Esophagus (tissue), 2 donors: ENCODE data around the gene CEP250. TPM values are rescaled to one million over a fixed set of nuclear protein-coding genes. Genes with fewer than 3 reads are reported as not detected.
"Not testable (repeated sequence)": the region's sequence is repeated elsewhere in the genome, so short reads cannot be mapped to it uniquely, and the experiment has no call there.

Source experiments
- H3K27ac ChIP-seq, 2 donors: one replicate each; pipeline ENCODE4 v1.5.1; 2013; ENCODE audit warnings: low read depth in 2 of 2, mild to moderate bottlenecking in 2 of 2, inconsistent platforms in 1 of 2, low read length in 1 of 2, moderate library complexity in 1 of 2
- H3K27me3 ChIP-seq, 2 donors: one replicate each; pipeline ENCODE4 v1.6.1; 2013; ENCODE audit warnings: low read length in 2 of 2, control low read depth in 1 of 2, mild to moderate bottlenecking in 1 of 2; ENCODE audit not compliant: insufficient read depth in 2 of 2, control insufficient read depth in 1 of 2
- H3K36me3 ChIP-seq, 2 donors: one replicate each; pipeline ENCODE4 v1.6.1; 2013; ENCODE audit warnings: low read length in 1 of 2; ENCODE audit not compliant: control insufficient read depth in 2 of 2, insufficient read depth in 2 of 2
- H3K4me1 ChIP-seq, 2 donors: one replicate each; pipeline ENCODE4 v1.6.1; 2013; ENCODE audit warnings: low read length in 1 of 2; ENCODE audit not compliant: control insufficient read depth in 2 of 2, insufficient read depth in 2 of 2
- H3K4me3 ChIP-seq, 2 donors: one replicate each; pipeline ENCODE4 v1.5.1; 2013; ENCODE audit warnings: low read length in 2 of 2, mild to moderate bottlenecking in 2 of 2, low read depth in 1 of 2, moderate library complexity in 1 of 2
- H3K9me3 ChIP-seq, 2 donors: one replicate each; pipeline ENCODE4 v1.6.1; 2013; ENCODE audit warnings: mild to moderate bottlenecking in 2 of 2, low read depth in 1 of 2, low read length in 1 of 2, moderate library complexity in 1 of 2; ENCODE audit not compliant: control insufficient read depth in 2 of 2, insufficient read depth in 1 of 2
- WGBS, 2 donors: extraction: QIAGEN DNeasy Blood & Tissue Kit; methylation state at CpG; one replicate each; pipeline ENCODE4 v1.1.7; 2013; 5-methylcytosine and 5-hydroxymethylcytosine counted together
- polyA plus RNA-seq, 2 donors: library from polyadenylated mRNA; stranded (reverse); fragments of 200-250 nt; gene quantifications; one replicate each; pipeline ENCODE4 v1.2.3, GENCODE V29; 2013
- donor health status: healthy with polysubstance abuse.
- donor health status: Bipolar disorder and iron deficiency.

Gene CEP250
- polyA plus RNA-seq, 2 donors = 6.8 to 20.7 TPM

DNA sequence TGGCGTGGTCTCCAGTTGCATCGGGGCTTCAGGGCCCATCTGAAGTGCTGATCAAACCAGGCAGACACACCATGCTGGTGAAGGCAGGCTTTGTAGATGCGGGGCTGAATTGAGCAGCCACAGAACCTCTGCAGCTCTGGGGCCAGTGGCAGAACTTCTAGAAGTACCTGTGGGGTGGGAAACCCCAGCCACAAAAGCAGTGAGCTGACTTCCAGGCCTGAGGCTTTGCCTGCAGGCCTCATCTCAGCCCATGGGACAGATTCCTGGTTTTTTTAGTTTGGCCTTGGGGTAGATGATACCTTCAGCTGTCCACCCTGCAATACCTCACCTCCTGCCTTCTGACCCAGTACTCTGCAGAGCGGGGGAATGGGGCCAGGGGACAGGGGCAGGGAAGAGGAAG is 59.9 kb downstream of the CEP250 start:
- Histone ChIP-seq H3K36me3 (peaks cover 0 to 26% of the 10 kb centered on the region in 2 donors), H3K27me3 (no peaks in the 10 kb centered on the region), H3K27ac (no peak overlapping the region), H3K4me3 (no peak overlapping the region), H3K9me3 (no peaks in the 10 kb centered on the region), H3K4me1 (peaks cover 0 to 3% of the 10 kb centered on the region in 2 donors)
- WGBS, 2 donors = 93 to 96% methylated on average over 4 of the region's 4 CpGs

DNA sequence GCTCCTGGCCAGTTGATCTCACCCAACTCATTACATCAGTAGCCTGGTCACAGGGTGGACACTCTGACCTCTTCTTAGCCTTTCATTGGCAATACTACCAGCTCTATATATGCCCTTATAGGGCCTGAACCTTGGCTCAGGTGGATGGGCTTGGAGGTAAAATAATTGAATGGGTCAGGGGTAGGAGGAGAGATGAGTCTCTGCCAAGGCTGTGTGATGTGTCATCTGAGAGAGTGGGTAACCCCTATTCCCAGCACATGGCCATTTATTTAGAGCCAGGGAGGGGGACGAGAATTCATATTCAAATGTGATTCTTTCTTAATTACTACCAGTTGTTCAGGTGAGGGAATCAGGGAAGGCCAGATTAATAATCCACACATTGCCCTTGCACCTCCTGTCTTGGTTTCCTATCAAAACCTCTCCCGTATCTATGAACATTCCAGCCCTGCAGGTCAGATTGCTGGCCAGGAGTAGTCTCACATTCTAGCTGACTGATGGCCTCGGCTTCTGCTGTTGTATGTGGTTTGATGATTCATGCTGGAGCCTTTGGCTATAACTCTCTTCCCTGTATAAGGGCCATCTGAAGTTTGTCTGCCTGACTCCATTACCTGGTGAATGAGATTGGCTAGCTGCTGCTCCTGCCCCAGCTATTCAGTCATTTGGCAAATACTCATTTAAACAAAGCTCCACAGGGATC is 60.7 kb downstream of the CEP250 start:
- 63 to 67% methylated on average over 3 of the region's 3 CpGs for WGBS, 2 donors
- peaks cover 0 to 3% of the 10 kb centered on the region in 2 donors for H3K4me1 ChIP-seq
- peaks cover 0 to 24% of the 10 kb centered on the region in 2 donors for H3K36me3 ChIP-seq
- no peak overlapping the region for H3K4me3 ChIP-seq
- H3K27me3 ChIP-seq = no peaks in the 10 kb centered on the region
- H3K9me3 ChIP-seq = no peaks in the 10 kb centered on the region
- no peak overlapping the region for H3K27ac ChIP-seq

DNA sequence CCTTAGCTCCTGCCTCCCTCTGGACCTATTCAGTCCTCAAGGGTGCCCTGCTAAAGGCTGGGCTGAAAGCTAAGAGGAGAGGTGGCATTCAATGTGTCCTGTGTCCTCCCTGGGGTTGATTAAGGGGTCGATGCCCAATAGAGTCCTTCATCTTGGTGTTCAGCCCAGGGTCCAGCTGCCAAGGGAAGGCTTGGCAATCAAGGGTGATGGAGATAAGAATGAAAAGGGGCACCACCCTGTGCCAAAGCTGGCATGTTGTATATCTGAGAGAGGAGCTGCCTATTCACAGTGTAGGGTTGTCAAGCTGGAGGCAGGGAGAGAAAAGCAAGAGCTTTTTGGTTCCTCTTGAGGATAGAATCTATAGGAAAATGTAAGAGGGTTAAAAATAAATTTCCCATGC is 61.7 kb downstream of the CEP250 start:
- H3K27ac ChIP-seq = no peak overlapping the region
- peaks cover 0 to 3% of the 10 kb centered on the region in 2 donors for H3K4me1 ChIP-seq
- H3K36me3 ChIP-seq = peaks cover 0 to 15% of the 10 kb centered on the region in 2 donors
- H3K4me3 ChIP-seq = no peak overlapping the region
- H3K9me3 ChIP-seq = no peaks in the 10 kb centered on the region
- 87 to 88% methylated on average over 1 of the region's 1 CpG for WGBS, 2 donors
- no peaks in the 10 kb centered on the region for H3K27me3 ChIP-seq

DNA sequence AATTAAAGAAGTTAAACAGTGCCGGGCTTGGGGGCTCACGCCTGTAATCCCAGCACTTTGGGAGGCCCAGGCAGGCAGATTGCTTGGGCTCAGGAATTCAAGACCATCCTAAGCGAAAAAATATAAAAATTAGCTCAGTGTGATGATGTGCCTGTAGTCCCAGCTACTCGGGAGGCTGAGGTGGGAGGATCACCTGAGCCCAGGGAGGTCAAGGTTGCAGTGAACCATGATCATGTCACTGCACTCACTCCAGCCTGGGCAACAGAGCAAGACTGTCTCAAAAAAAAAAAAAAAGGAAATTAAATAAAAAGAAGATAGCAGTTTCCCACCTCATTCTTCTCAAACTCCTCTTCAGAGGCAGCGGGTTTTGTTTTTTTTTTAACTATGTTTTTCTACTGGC is 62.4 kb downstream of the CEP250 start:
- H3K27me3 ChIP-seq, H3K4me3 ChIP-seq, H3K4me1 ChIP-seq, H3K9me3 ChIP-seq, H3K27ac ChIP-seq: not testable (repeated sequence)
- H3K36me3 ChIP-seq = peaks cover 0 to 15% of the 10 kb centered on the region in 2 donors
- 95 to 96% methylated on average over 5 of the region's 5 CpGs for WGBS, 2 donors

DNA sequence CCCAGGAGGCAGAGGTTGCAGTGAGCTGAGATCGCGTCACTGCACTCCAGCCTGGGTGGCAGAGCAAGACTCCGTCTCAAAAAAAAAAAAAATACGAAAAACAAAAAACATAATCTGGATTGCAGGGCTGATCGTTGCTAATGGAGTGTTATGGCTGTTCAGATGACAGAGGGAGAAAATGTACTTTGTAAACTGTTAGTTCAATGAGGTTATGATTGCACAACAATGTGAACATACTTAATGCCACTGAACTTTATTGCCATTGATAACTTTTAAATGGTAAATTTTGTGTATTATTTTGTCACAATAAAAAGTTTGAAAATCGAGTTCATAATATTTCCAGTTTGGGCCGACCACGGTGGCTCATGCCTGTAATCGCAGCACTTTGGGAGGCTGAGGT is 63.6 kb downstream of the CEP250 start:
- no peaks in the 10 kb centered on the region for H3K27me3 ChIP-seq
- peaks cover 0 to 12% of the 10 kb centered on the region in 2 donors for H3K36me3 ChIP-seq
- H3K4me1 ChIP-seq = peaks cover 0 to 3% of the 10 kb centered on the region in 2 donors
- WGBS, 2 donors = 82 to 89% methylated on average over 9 of the region's 9 CpGs
- no peaks in the 10 kb centered on the region for H3K9me3 ChIP-seq
- no peak overlapping the region for H3K27ac ChIP-seq
- no peak overlapping the region for H3K4me3 ChIP-seq

DNA sequence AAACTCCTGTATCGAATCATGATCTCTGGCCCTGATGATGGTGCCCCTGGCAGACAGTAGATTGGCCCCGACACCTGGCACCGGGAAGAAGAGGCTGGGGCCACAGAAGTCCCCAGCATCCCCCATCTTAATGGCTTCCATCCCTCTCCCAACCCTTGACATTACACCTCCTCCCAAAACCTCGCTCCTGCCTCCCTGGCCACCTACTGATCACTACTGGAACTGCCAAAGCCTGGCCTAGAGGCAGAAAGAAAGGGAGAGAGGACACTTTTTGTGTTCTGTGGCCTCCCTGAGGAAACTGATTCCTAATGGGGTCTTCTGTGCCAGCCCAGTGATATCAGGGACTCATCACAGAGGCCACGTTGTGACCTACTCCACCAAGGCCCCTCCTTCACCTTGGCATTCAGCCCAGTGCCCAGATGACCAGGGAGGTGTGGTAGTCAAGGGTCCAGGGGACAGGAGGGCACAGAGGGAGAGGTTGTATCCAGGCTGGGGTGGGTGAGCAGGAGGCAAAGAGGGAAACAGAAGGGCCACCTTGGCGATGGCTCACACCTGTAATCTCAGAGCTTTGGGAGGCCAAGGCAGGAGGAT is 68.0 kb downstream of the CEP250 start:
- Histone ChIP-seq H3K4me1 (no peaks in the 10 kb centered on the region), H3K27ac (no peak overlapping the region), H3K36me3 (no peaks in the 10 kb centered on the region), H3K4me3 (no peak overlapping the region), H3K27me3 (no peaks in the 10 kb centered on the region), H3K9me3 (no peaks in the 10 kb centered on the region)
- 69 to 75% methylated on average over 6 of the region's 6 CpGs for WGBS, 2 donors

DNA sequence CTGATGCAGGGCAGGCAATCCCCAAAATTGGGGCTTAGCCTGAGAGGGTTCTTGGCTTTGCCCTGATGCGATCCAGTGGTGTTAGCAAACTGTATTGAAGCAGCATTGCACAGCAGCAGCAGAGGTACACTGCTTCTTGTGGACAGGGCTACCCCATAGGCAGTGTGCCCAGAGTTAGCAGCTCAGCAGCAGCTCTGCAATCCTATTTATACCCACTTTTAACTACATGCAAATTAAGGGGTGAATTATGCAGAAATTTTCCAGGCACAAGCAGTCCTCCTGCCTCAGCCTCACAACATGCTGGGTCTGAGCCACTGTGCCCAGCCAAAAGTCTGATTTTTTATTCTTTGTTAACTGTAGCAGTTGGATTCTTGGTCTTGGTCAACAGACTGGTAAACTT is 70.2 kb downstream of the CEP250 start:
- no peaks in the 10 kb centered on the region for H3K36me3 ChIP-seq
- H3K27ac ChIP-seq = no peak overlapping the region
- H3K27me3 ChIP-seq = no peaks in the 10 kb centered on the region
- H3K4me3 ChIP-seq = no peak overlapping the region
- H3K9me3 ChIP-seq = no peaks in the 10 kb centered on the region
- 98 to 100% methylated on average over 1 of the region's 1 CpG for WGBS, 2 donors
- no peaks in the 10 kb centered on the region for H3K4me1 ChIP-seq

DNA sequence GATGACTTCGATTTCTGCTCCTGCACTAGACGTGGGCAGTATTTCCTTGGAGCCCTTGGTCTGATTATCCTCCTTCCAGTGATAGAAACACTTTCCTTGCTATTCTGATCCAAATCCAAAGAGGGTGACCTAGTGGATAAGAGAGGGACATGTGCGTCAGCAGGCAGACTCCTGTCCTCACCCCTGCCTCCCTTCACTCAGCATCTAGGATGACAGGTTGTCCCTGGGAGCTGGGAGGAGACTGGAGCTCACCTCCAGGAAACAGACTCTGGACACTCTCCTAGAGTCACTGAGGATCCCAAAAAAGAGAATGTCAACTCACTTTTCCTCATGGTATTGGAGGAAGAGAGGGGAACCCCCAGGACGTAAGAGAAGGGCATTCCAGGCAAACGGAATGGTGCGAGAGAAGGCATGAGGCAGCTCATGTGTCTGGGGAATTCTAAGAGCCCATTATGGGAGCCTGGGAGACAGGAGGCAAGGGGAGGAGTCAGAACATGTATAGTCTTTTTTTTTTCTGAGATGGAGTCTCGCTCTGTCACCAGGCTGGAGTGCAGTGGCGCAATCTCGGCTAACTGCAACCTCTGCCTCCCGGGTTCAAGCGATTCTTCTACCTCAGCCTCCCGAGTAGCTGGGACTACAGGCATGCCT is 71.8 kb downstream of the CEP250 start:
- no peaks in the 10 kb centered on the region for H3K4me1 ChIP-seq
- H3K36me3 ChIP-seq = no peaks in the 10 kb centered on the region
- WGBS, 2 donors = 81 to 85% methylated on average over 12 of the region's 12 CpGs
- no peaks in the 10 kb centered on the region for H3K27me3 ChIP-seq
- no peak overlapping the region for H3K4me3 ChIP-seq
- H3K9me3 ChIP-seq = no peaks in the 10 kb centered on the region
- H3K27ac ChIP-seq = no peak overlapping the region

DNA sequence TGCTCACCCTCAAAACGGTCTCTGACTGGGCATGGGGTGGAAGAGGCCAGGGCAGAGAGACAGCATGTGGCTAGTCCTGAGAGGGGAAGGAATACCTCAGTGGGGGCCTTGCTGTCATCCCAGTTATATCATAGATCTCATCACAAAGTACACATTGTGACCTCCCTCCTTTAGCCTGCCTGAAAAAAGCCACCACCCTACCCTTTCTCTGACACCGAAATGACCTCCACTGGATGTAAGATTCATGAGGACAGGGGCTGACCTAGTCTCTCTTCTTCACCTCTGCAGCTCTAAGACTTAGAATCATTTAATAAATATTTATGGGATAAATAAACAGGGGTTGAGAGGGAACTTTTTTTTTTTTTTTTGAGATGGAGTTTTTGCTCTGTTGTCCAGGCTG is 74.2 kb downstream of the CEP250 start, which contains the start of gene C20orf173:
TSS of gene C20orf173 (minus strand) at position 101 of the 400 bp plus-strand sequence. CDS start 279 bp downstream, outside the sequence.
- H3K27ac ChIP-seq = no peak within 1 kb of the TSS
- WGBS, 2 donors = 87 to 90% methylated on average over 2 of the region's 2 CpGs
- H3K27me3 ChIP-seq = no peaks in the 10 kb centered on the region
- no peaks in the 10 kb centered on the region for H3K9me3 ChIP-seq
- no peak within 1 kb of the TSS for H3K4me3 ChIP-seq
- no peaks in the 10 kb centered on the region for H3K4me1 ChIP-seq
- H3K36me3 ChIP-seq = no peaks in the 10 kb centered on the region
